CD8-positive, alpha-beta memory T cell (primary cell): ENCODE measurements around the gene HADH. TPM values are rescaled to one million over a fixed set of nuclear protein-coding genes. Genes with fewer than 3 reads are reported as not detected.
"Not testable (repeated sequence)": the region's sequence is repeated elsewhere in the genome, so short reads cannot be mapped to it uniquely, and the experiment has no call there.

Source experiments
- CTCF ChIA-PET: fragments of 350-600 bp; sonication (Branson Sonifier 250); formaldehyde crosslinking; loops from one replicate; lab custom pipeline; 2021; ENCODE audit warnings: antibody characterized with exemption; lab: Charles Lee
- POLR2A ChIA-PET: fragments of 350-600 bp; sonication (Branson Sonifier 250); formaldehyde crosslinking; loops from one replicate; lab custom pipeline; 2021; ENCODE audit warnings: antibody characterized with exemption; lab: Charles Lee
- DNase-seq, 5 donors: peaks; one replicate each; pipeline versions ENCODE4 v3.0.0 to v3.0.0-alpha.2; 2020 to 2022; ENCODE audit warnings: mixed read lengths in 1 of 5
- H3K27ac ChIP-seq: one replicate; pipeline ENCODE4 v1.7.0; 2013; ENCODE audit warnings: low read depth, mild to moderate bottlenecking, low read length, moderate library complexity
- H3K27me3 ChIP-seq: 2 replicates; pipeline ENCODE4 v1.7.0; 2013; ENCODE audit warnings: low read length, mild to moderate bottlenecking; ENCODE audit not compliant: insufficient read depth, poor library complexity, severe bottlenecking
- H3K36me3 ChIP-seq: 2 replicates; pipeline ENCODE4 v1.7.0; 2013; ENCODE audit warnings: mild to moderate bottlenecking, low read length, moderate library complexity; ENCODE audit not compliant: insufficient read depth
- H3K4me1 ChIP-seq: 2 replicates; pipeline ENCODE4 v1.7.0; 2013; ENCODE audit warnings: mild to moderate bottlenecking, low read length, moderate library complexity; ENCODE audit not compliant: insufficient read depth
- H3K4me3 ChIP-seq: 2 replicates; pipeline ENCODE4 v1.7.0; 2013; ENCODE audit warnings: mild to moderate bottlenecking, low read length
- H3K9me3 ChIP-seq: 2 replicates; pipeline ENCODE4 v1.7.0; 2013; ENCODE audit warnings: mild to moderate bottlenecking, low read length
- H3K27ac Mint-ChIP-seq, 8 donors: one replicate each; pipeline ENCODE4 v1.8.0; 2020 to 2021; ENCODE audit warnings: mixed read lengths in 8 of 8, mild to moderate bottlenecking in 6 of 8, inconsistent platforms in 3 of 8, moderate library complexity in 3 of 8
- H3K27me3 Mint-ChIP-seq, 2 donors: one replicate each; pipeline ENCODE4 v1.8.0; 2020 to 2021; ENCODE audit warnings: mixed read lengths in 2 of 2, mild to moderate bottlenecking in 1 of 2, moderate library complexity in 1 of 2
- H3K36me3 Mint-ChIP-seq, 3 donors: one replicate each; pipeline ENCODE4 v1.8.0; 2020 to 2021; ENCODE audit warnings: mixed read lengths in 3 of 3, inconsistent platforms in 1 of 3, mild to moderate bottlenecking in 1 of 3
- H3K4me1 Mint-ChIP-seq, 3 donors: one replicate each; pipeline ENCODE4 v1.8.0; 2020 to 2021; ENCODE audit warnings: mixed read lengths in 3 of 3, inconsistent platforms in 1 of 3, mild to moderate bottlenecking in 1 of 3
- H3K4me3 Mint-ChIP-seq, 7 donors: one replicate each; pipeline ENCODE4 v1.8.0; 2020 to 2021; ENCODE audit warnings: mixed read lengths in 7 of 7, mild to moderate bottlenecking in 6 of 7, moderate library complexity in 4 of 7, inconsistent platforms in 2 of 7
- H3K9me3 Mint-ChIP-seq, 5 donors: one replicate each; pipeline ENCODE4 v1.8.0; 2020 to 2022; ENCODE audit warnings: mixed read lengths in 5 of 5, mild to moderate bottlenecking in 3 of 5, moderate library complexity in 2 of 5, inconsistent platforms in 1 of 5
- polyA plus RNA-seq: library from polyadenylated mRNA; unstranded; fragments of 300-500 nt; fragmentation: Illumina TruSeq; gene quantifications from one replicate; pipeline ENCODE4 v1.2.3, GENCODE V29; 2021
- total RNA-seq, 2 experiments: library from RNA; stranded (reverse); gene quantifications; one replicate each; pipeline ENCODE4 v1.2.3, GENCODE V29; 2021

Gene HADH
- total and polyA plus RNA-seq, 3 experiments from 2014 or later, result 33.6 to 40.9 (median 38.5) TPM

- Mint-ChIP-seq H3K27me3 (no peaks in the 10 kb centered on the region), H3K36me3 (peaks cover 12 to 33% (median 12%) of the 10 kb centered on the region in 3 donors), H3K4me1 (peaks cover 5 to 14% (median 7%) of the 10 kb centered on the region in 3 donors), H3K27ac (no peak overlapping the region), H3K9me3 (no peaks in the 10 kb centered on the region), H3K4me3 (no peak overlapping the region)
- H3K27ac ChIP-seq, result no peak overlapping the region
- DNase-seq, result no peak
- CTCF ChIA-PET, result interaction anchor here (1.7 to 1.8 kb wide), 2 partner anchors 8 to 21 kb away, joined by 4 to 6 read pairs; no protein-coding TSS in a partner anchor
- no peak overlapping the region for H3K4me3 ChIP-seq
- no peaks in the 10 kb centered on the region for H3K9me3 ChIP-seq
- no peaks in the 10 kb centered on the region for H3K36me3 ChIP-seq
- H3K4me1 ChIP-seq, result no peaks in the 10 kb centered on the region
- H3K27me3 ChIP-seq, result no peaks in the 10 kb centered on the region
- POLR2A ChIA-PET, result no interaction called here
These were observed 20.5 kb downstream of the HADH start for GRCh38 chr4:108010167-108010566.

GRCh38 chr4:108012382-108012781, 22.7 kb downstream of the HADH start:
- H3K36me3 ChIP-seq, result peaks cover 14% of the 10 kb centered on the region
- POLR2A ChIA-PET, H3K4me3 Mint-ChIP-seq: not testable (repeated sequence)

GRCh38 chr4:108013327-108013726, 23.6 kb downstream of the HADH start:
- no peaks in the 10 kb centered on the region for H3K9me3 ChIP-seq
- no peaks in the 10 kb centered on the region for H3K27me3 ChIP-seq
- POLR2A ChIA-PET, result no interaction called here

More at GRCh38 chr4:108012382-108012781, 22.7 kb downstream of the HADH start:
- H3K4me1 Mint-ChIP-seq, H3K27me3 ChIP-seq, DNase-seq, H3K27ac ChIP-seq, H3K4me3 ChIP-seq, H3K4me1 ChIP-seq, H3K9me3 Mint-ChIP-seq, CTCF ChIA-PET, H3K9me3 ChIP-seq, H3K27me3 Mint-ChIP-seq: not testable (repeated sequence)
- Mint-ChIP-seq H3K36me3 (peaks cover 12 to 54% (median 18%) of the 10 kb centered on the region in 3 donors), H3K27ac (peak overlapping the region in 1 of 8 donors; percentile 2)

GRCh38 chr4:108013955-108014354, 24.3 kb downstream of the HADH start:
- H3K4me1 ChIP-seq, result no peaks in the 10 kb centered on the region
- H3K27me3 ChIP-seq, result no peaks in the 10 kb centered on the region
- H3K9me3 Mint-ChIP-seq, result no peaks in the 10 kb centered on the region
- H3K4me1 Mint-ChIP-seq, result peaks cover 2 to 6% (median 6%) of the 10 kb centered on the region in 3 donors
- no peaks in the 10 kb centered on the region for H3K9me3 ChIP-seq
- no peak overlapping the region for H3K4me3 ChIP-seq
- H3K27me3 Mint-ChIP-seq, result no peaks in the 10 kb centered on the region
- H3K36me3 ChIP-seq, result peaks cover 14% of the 10 kb centered on the region
- ChIA-PET POLR2A (no interaction called here), CTCF (interaction anchor here (1.6 kb wide), 1 partner anchor 558 kb away, joined by 7 read pairs; no protein-coding TSS in a partner anchor)
- H3K27ac Mint-ChIP-seq, result peak overlapping the region in 1 of 8 donors; percentile 39
- no peak overlapping the region for H3K4me3 Mint-ChIP-seq
- no peak for DNase-seq
- H3K27ac ChIP-seq, result no peak overlapping the region
- H3K36me3 Mint-ChIP-seq, result peaks cover 12 to 61% (median 22%) of the 10 kb centered on the region in 3 donors

More at GRCh38 chr4:108013327-108013726, 23.6 kb downstream of the HADH start:
- Histone ChIP-seq H3K36me3 (peaks cover 14% of the 10 kb centered on the region), H3K4me1 (no peaks in the 10 kb centered on the region), H3K4me3 (no peak overlapping the region), H3K27ac (no peak overlapping the region)
- CTCF ChIA-PET, result interaction anchor here (1.6 kb wide), 1 partner anchor 559 kb away, joined by 7 read pairs; no protein-coding TSS in a partner anchor
- Mint-ChIP-seq H3K27me3 (no peaks in the 10 kb centered on the region), H3K4me3 (no peak overlapping the region), H3K9me3 (no peaks in the 10 kb centered on the region), H3K4me1 (peaks cover under 1 to 2% (median 2%) of the 10 kb centered on the region in 3 donors), H3K27ac (no peak overlapping the region), H3K36me3 (peaks cover 12 to 58% (median 20%) of the 10 kb centered on the region in 3 donors)
- no peak for DNase-seq

GRCh38 chr4:108018040-108018883, 28.6 kb downstream of the HADH start:
- H3K4me3 Mint-ChIP-seq, result no peak overlapping the region
- CTCF ChIA-PET, result interaction anchor here (0.6 to 4.7 kb wide), 21 partner anchors 9 to 610 kb away, joined by 3 to 56 read pairs (median 3); partner anchors contain the start of gene CYP2U1
- H3K4me1 Mint-ChIP-seq, result peaks cover 2 to 13% (median 6%) of the 10 kb centered on the region in 3 donors
- peak overlapping the region in 2 of 8 donors; percentile 48 to 50 for H3K27ac Mint-ChIP-seq
- Histone ChIP-seq H3K27me3 (no peaks in the 10 kb centered on the region), H3K27ac (no peak overlapping the region), H3K4me1 (no peaks in the 10 kb centered on the region), H3K9me3 (no peaks in the 10 kb centered on the region), H3K4me3 (no peak overlapping the region), H3K36me3 (peaks cover 14% of the 10 kb centered on the region)
- no peaks in the 10 kb centered on the region for H3K27me3 Mint-ChIP-seq
- no peaks in the 10 kb centered on the region for H3K9me3 Mint-ChIP-seq
- POLR2A ChIA-PET, result interaction anchor here (1.0 kb wide), 1 partner anchor 28 kb away, joined by 5 read pairs; no protein-coding TSS in a partner anchor
- DNase-seq, result peak; percentile 63 to 84 (median 69)
- peaks cover 7 to 72% (median 27%) of the 10 kb centered on the region in 3 donors for H3K36me3 Mint-ChIP-seq

GRCh38 chr4:108018884-108019187, 29.1 kb downstream of the HADH start:
- H3K4me1 Mint-ChIP-seq, result peaks cover 2 to 13% (median 6%) of the 10 kb centered on the region in 3 donors
- H3K9me3 ChIP-seq, result no peaks in the 10 kb centered on the region
- H3K27ac Mint-ChIP-seq, result no peak overlapping the region
- no peak overlapping the region for H3K27ac ChIP-seq
- H3K36me3 Mint-ChIP-seq, result peaks cover 7 to 76% (median 29%) of the 10 kb centered on the region in 3 donors
- no peaks in the 10 kb centered on the region for H3K9me3 Mint-ChIP-seq
- CTCF ChIA-PET, result interaction anchor here (0.6 to 4.7 kb wide), 23 partner anchors 10 to 609 kb away, joined by 3 to 56 read pairs (median 3); partner anchors contain the start of gene CYP2U1
- no peaks in the 10 kb centered on the region for H3K27me3 ChIP-seq
- no peak overlapping the region for H3K4me3 ChIP-seq
- no peaks in the 10 kb centered on the region for H3K27me3 Mint-ChIP-seq
- H3K4me3 Mint-ChIP-seq, result no peak overlapping the region
- POLR2A ChIA-PET, result interaction anchor here (1.0 kb wide), 1 partner anchor 29 kb away, joined by 5 read pairs; no protein-coding TSS in a partner anchor
- H3K4me1 ChIP-seq, result no peaks in the 10 kb centered on the region
- DNase-seq, result no peak
- peaks cover 18% of the 10 kb centered on the region for H3K36me3 ChIP-seq

- peaks cover 7 to 79% (median 31%) of the 10 kb centered on the region in 3 donors for H3K36me3 Mint-ChIP-seq
These were observed 34.6 kb downstream of the HADH start for GRCh38 chr4:108024085-108024877.

More at GRCh38 chr4:108024085-108024877, 34.6 kb downstream of the HADH start:
- Histone ChIP-seq H3K9me3 (no peaks in the 10 kb centered on the region), H3K4me3 (no peak overlapping the region), H3K4me1 (peaks cover 10% of the 10 kb centered on the region), H3K27me3 (no peaks in the 10 kb centered on the region), H3K27ac (no peak overlapping the region), H3K36me3 (peaks cover 10% of the 10 kb centered on the region)
- Mint-ChIP-seq H3K9me3 (no peaks in the 10 kb centered on the region), H3K4me1 (peaks cover 4 to 9% (median 5%) of the 10 kb centered on the region in 3 donors), H3K27ac (no peak overlapping the region), H3K4me3 (no peak overlapping the region), H3K27me3 (no peaks in the 10 kb centered on the region)
- ChIA-PET CTCF (no interaction called here), POLR2A (no interaction called here)
- no peak for DNase-seq
